HL-60 (cell line): ENCODE measurements around the gene ZNF561.

ENCODE experiments used
- GABPA ChIP-seq: IDR thresholded peaks from 2 replicates; pipeline ENCODE4 v1.6.1; 2012; ENCODE audit warnings: low read depth
- SPI1 ChIP-seq: IDR thresholded peaks from 2 replicates; pipeline ENCODE4 v1.6.1; 2012; ENCODE audit warnings: low read depth, mild to moderate bottlenecking, borderline replicate concordance
- TF ChIP-seq, protein P1 (sequence below): IDR thresholded peaks from 2 replicates; pipeline ENCODE4 v1.6.1; 2012; ENCODE audit warnings: low read depth; ENCODE audit not compliant: insufficient replicate concordance
- TF ChIP-seq, protein P2 (sequence below): IDR thresholded peaks from one replicate; pipeline ENCODE4 v1.5.1; 2011; ENCODE audit warnings: low read length, control low read depth, inconsistent platforms; ENCODE audit not compliant: insufficient read depth

DNA sequence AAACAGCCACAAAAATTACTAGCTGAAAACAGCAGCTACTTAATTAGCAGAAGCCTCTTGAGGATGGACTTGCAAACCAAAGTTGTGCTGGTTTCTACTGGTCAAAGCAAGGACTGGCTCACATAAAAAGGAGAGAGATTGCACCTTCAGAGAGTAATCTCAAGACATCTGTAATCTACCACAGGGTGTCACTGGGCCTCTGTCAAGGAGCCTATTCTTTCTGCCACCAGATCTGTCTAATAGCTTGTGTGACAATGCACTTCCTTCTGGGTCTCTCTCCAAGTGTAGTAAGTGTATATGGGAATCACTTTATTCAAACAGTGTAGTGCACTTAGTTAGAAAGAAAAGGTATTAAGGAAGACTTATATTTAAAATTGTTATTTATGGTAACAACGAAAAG, 24.4 kb upstream of the ZNF561 start:
- TF ChIP-seq, protein P1, sequence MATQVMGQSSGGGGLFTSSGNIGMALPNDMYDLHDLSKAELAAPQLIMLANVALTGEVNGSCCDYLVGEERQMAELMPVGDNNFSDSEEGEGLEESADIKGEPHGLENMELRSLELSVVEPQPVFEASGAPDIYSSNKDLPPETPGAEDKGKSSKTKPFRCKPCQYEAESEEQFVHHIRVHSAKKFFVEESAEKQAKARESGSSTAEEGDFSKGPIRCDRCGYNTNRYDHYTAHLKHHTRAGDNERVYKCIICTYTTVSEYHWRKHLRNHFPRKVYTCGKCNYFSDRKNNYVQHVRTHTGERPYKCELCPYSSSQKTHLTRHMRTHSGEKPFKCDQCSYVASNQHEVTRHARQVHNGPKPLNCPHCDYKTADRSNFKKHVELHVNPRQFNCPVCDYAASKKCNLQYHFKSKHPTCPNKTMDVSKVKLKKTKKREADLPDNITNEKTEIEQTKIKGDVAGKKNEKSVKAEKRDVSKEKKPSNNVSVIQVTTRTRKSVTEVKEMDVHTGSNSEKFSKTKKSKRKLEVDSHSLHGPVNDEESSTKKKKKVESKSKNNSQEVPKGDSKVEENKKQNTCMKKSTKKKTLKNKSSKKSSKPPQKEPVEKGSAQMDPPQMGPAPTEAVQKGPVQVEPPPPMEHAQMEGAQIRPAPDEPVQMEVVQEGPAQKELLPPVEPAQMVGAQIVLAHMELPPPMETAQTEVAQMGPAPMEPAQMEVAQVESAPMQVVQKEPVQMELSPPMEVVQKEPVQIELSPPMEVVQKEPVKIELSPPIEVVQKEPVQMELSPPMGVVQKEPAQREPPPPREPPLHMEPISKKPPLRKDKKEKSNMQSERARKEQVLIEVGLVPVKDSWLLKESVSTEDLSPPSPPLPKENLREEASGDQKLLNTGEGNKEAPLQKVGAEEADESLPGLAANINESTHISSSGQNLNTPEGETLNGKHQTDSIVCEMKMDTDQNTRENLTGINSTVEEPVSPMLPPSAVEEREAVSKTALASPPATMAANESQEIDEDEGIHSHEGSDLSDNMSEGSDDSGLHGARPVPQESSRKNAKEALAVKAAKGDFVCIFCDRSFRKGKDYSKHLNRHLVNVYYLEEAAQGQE, result no peak
- TF ChIP-seq, protein P2, sequence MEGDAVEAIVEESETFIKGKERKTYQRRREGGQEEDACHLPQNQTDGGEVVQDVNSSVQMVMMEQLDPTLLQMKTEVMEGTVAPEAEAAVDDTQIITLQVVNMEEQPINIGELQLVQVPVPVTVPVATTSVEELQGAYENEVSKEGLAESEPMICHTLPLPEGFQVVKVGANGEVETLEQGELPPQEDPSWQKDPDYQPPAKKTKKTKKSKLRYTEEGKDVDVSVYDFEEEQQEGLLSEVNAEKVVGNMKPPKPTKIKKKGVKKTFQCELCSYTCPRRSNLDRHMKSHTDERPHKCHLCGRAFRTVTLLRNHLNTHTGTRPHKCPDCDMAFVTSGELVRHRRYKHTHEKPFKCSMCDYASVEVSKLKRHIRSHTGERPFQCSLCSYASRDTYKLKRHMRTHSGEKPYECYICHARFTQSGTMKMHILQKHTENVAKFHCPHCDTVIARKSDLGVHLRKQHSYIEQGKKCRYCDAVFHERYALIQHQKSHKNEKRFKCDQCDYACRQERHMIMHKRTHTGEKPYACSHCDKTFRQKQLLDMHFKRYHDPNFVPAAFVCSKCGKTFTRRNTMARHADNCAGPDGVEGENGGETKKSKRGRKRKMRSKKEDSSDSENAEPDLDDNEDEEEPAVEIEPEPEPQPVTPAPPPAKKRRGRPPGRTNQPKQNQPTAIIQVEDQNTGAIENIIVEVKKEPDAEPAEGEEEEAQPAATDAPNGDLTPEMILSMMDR, result no peak
- no peak for TF ChIP-seq GABPA
- no peak for TF ChIP-seq SPI1
